Inflammatory macrophage treated with lipopolysaccharide for 4 hours (primary cell): Measurements from ENCODE around the gene FBXO33.
"Not testable (repeated sequence)": the region's sequence is repeated elsewhere in the genome, so short reads cannot be mapped to it uniquely, and the experiment has no call there.

Experiments used
- DNase-seq: peaks from one replicate; pipeline ENCODE4 v3.0.0-alpha.2; 2020

The FBXO33 gene

GRCh38 chr14:39368261-39368959 is 63.8 kb downstream of the FBXO33 start:
- peak; percentile 5 for DNase-seq

DNA sequence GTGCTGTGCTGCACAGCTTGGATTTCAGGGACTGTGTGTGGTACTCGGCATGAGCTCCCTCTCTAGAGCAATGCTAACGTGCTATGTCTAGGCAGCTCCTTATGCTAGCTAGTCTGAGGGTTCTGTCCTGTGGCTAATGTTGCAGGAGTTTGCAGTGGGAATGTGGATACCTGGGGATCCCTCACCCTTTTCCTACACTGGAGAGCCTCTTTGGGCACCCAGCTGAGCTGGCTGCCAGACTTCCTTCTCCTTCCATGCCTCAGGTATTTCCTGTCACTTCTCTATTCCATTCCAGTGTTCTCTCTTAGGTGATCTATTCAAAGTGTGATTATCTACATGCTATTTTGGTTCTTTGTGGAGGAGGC is 64.9 kb downstream of the FBXO33 start:
- no peak for DNase-seq

- DNase-seq = no peak
Observed at GRCh38 chr14:39366460-39367386, 65.5 kb downstream of the FBXO33 start.

DNA sequence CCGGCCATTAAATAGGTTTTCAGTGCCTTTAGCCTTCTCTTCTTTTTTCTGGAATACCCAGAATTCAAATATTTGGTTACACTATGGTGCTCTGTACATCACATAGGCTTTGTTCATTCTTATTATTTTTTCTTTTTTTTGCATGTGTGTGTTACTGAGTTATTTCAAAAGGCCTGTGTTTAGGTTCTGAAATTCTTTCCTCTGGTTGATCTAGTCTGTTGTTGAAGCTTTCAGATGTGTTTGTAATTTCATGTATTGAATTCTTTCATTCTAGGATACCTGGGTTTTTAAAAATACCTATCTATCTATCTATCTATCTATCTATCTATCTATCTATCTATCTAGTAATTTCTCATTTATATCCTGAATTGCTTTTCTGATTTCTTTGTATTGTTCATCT is 66.9 kb downstream of the FBXO33 start:
- no peak for DNase-seq

- DNase-seq = no peak
Observed at GRCh38 chr14:39364509-39364908, 67.7 kb downstream of the FBXO33 start.

- DNase-seq = not testable (repeated sequence)
Observed at GRCh38 chr14:39361556-39361955, 70.7 kb downstream of the FBXO33 start.

DNA sequence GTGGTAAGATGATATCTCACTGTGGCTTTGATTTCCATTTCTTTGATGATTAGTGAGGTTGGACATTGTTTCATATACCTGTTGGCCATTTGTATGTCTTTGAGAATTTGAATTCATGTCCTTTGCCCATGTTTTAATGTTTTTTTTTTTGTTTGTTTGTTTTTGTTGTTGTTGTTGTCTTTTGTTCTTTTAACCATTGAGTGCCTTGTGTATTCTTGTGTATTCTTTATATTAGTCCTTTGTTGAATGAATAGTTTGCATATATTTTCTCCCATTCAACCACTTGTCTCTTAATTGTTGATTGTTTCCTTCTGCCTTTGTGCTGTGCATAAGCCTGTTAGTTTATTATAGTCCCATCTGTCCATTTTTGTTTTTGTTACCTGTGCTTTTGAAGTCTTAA is 71.9 kb downstream of the FBXO33 start:
- no peak for DNase-seq

DNA sequence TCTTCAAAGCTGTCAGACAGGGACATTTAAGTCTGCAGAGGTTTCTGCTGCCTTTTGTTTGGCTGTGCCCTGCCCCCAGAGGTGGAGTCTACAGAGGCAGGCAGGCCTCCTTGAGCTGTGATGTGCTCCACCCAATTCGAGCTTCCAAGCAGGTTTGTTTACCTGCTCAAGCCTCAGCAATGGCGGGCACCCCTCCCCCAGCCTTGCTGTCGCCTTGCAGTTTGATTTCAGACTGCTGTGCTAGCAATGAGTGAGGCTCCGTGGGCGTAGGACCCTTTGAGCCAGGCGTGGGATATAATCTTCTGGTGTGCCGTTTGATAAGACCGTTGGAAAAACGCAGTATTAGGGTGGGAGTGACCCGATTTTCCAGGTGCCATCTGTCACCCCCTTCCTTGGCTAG is 73.2 kb downstream of the FBXO33 start:
- not testable (repeated sequence) for DNase-seq

GRCh38 chr14:39351708-39352107 is 80.5 kb downstream of the FBXO33 start:
- DNase-seq = no peak

- no peak for DNase-seq
Observed at GRCh38 chr14:39350866-39351265, 81.4 kb downstream of the FBXO33 start.
